GM18951 (cell line): Measurements from ENCODE around the gene PCGF1.
"Not testable (repeated sequence)": the region's sequence is repeated elsewhere in the genome, so short reads cannot be mapped to it uniquely, and the experiment has no call there.

Experiments
- POLR2A ChIP-seq: IDR thresholded peaks from 4 replicates; pipeline ENCODE4 v1.6.1; 2011; ENCODE audit warnings: mild to moderate bottlenecking; ENCODE audit not compliant: insufficient read length, insufficient read depth; ENCODE audit errors: extremely low read depth
- in situ Hi-C: fragments of 300-500 bp; cut with MboI; formaldehyde crosslinking; loops from one replicate; pipeline ENCODE4 v1.12.0; 2022; ENCODE audit warnings: low sequenced_read_pairs, mixed read lengths, inconsistent platforms; ENCODE audit not compliant: unreplicated experiment

Gene PCGF1

DNA sequence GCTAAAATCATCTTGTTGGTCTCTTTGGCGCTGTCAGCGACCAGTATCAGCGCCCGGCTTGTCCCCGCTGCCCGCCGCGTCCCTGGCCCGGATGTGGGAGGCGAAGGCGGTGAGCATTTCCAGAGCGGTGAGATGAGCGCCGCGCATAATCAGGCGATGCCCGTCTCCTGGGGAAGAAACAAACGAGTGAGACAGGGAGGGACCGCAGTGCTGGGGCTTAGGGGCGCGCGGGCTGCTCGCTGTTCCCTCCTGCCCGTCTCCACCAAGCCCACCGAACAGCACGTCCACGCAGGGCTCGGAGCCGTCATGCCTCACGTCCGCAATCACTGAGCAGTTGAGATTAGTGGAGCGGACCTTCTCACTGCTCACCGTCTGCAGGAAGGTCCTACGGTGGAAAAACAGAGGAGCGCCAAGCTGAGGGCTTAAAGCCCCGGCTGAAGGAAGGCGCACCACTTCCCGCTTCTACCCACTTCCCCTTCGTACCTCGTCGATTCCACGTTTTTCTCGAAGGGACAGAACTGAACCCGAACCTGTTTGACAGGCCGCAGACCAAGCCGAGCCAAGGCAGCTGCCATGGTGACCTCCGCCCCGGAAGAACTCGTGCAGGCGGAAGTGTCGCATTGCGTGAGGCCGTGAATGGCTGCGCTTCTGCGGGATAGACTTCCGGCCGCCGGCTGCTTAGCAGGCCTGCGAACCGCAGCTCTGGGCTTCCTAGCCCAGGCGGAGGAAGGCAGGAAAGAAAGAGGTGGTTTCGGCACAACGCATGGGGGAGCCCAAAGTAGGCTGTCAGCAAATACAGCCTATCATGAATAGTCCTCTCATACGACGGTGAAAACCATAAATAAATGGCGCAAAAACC, 35.2 kb downstream of the PCGF1 start, which contains the start of gene MRPL53:
Gene MRPL53 (minus strand): TSS at position 595 of the 859 bp plus-strand sequence. CDS start 20 bp downstream, at position 575.
- peak; percentile 87 for TF ChIP-seq POLR2A
- in situ Hi-C loops: no loop called here

DNA sequence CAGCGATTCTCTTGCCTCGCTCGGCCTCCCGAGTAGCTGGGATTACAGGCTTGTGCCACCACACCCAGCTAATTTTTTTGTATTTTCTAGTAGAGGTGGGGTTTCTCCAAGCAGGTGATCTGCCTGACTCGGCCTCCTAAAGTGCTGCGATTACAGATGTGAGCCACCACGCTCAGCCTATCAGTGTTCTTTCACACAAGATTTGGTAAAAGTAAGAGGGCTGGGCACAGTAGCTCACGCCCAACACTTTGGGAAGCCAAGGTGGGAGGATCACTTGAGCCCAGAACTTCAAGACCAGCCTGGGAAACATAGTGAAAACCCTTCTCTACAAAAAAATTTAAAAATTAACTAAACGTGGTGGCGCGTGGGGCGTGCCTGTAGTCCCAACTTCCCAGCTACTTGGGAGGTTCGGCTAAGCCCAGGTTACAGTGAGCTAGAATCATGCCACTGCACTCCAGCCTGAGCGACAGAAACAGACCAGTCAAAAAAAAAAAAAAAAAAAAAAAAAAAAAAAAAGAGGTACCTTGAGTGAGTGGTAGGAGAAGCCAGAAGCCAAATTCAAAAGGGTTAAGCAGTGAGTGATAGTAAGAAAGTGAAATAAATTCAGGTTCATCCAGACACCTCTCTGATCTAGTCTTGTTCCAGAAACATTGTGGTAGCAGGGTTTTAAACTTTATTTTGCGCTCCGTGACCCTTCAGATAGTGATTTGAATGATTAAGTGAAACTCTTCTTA, 36.0 kb downstream of the PCGF1 start:
- no peak for TF ChIP-seq POLR2A
- in situ Hi-C loops: no loop called here

DNA sequence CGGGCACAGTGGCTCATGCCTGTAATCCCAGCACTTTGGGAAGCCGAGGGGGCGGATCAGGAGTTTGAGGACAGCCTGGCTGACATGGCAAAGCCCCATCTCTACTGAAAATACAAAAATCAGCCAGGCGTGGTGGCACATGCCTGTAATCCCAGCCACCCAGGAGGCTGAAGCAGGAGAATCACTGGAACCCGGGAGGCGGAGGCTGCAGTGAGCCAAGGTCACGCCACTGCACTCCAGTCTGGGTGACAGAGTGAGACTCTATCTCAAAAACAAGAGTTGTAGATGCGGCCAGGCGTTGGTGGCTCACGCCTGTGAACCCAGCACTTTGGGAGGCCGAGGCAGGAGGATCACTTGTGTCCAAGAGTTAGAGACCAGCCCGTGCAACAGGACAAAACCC, 36.8 kb downstream of the PCGF1 start:
- in situ Hi-C loops: not testable (repeated sequence)

DNA sequence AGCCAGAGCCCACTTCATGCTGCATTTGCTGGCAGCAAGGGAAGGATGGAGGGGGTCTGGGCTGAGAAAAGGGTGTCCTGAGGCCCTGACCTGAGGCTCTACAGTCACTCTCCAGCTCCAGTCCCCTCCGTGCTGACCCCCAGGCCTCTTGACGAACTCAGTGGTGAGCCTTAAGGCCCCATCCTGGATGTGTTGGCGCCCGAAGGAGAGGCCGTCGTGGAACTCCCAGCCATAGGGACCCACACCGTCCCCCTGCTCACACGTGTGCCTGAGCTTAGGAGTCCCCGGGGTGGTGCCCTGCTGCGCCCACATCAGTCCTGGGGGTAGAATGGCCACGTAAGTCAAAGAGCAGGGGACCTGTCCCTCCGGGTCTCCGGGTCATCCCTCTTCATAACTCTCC, 43.1 kb downstream of the PCGF1 start:
- in situ Hi-C loops: no loop called here
- no peak for TF ChIP-seq POLR2A

DNA sequence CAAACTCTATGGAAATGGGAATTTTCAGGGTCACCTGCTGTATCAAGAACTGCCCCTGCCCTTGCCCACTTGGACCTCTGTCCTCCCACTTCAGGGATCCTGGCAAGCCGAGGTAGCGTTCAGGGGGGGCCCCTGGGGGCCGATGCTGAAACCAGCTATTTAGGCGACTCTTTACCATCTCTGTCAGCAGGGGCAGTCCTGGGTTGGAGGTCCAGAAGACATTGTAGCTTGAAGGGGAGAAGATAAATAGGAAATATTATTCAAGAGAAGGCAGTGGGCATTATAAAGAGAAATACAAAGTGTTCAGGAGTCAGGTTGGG, 44.7 kb downstream of the PCGF1 start:
- in situ Hi-C loops: no loop called here
- TF ChIP-seq POLR2A: no peak

DNA sequence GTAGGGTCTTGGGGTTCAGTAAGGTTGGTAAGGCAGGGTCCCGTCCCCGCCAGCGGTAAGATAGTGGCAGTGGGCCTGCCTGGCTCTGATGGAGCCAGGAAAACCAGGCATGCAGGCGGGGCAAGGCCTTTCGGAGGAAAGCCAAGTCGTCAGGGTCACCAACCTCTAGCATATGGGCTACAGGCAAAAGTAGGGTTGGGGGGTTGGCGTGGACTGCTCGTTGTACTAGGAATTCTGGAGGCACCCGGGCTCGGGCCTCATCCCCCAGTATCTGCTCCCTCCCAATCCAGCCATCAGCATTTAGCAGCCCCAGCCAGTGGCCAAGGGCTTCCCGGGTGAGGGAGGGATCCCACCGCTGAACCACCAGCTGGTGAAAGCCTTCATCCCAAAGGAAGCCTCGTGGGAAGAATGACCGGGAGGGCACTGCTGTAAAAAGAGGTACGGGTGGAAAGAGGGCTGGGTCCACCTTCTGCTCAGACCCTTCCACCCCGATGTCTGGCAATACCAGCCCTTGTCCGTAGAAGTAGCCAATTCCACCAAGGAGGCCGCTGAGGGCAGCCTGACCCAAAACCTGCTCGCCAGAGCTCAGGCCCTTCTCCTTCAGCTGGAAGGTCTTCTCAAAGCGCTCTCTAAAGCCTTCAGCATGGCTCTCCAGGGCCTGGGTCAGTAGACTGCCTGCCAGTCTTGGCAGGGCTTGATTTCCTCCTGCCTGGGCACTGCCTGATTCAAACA, 45.3 kb downstream of the PCGF1 start:
- in situ Hi-C loops: no loop called here

DNA sequence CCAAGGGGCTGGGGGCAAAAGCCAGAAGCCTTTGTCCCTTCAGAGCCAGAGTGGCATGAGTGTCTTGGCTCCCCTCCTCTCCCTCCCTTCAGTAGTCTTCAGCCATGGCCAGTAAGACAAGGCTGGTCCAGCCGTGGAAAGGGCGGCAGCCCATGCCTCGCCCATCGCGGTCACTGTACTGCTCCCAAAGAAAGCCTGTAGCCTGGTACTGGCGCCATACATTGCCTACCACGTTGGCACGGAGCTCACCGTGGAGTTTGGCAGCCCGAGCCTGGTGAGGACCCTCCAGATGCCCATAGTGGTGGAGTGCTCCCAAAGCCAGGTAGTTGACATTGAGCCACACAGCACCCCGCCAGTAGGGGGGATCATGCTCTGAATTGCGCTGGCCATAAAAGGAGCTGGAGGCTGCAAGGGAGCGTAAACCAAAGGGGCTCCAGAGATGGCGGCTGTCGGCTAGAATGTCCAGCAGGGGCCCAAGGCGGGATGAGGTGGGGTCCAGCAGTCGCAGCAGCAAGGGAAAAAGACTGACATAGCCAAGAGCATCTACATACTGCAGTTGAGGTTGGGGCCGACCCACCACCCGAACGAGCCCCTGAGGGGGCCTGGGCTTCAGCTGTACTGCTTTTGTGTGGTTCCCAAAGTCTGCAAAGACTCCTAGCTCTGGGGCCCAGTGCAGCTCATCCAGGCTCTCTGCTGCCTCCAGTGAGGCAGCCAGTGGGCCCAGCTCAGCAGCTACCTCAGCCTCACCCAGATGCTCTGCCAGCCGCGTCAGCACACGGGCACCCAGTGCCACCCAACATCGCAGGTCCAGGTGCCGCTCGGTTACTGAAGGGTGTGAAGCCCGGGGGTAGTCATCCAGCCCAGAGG, 46.1 kb downstream of the PCGF1 start:
- in situ Hi-C loops: no loop called here
- TF ChIP-seq POLR2A: peak; percentile 10

More for the DNA sequence above, 45.3 kb downstream of the PCGF1 start:
- no peak for TF ChIP-seq POLR2A

DNA sequence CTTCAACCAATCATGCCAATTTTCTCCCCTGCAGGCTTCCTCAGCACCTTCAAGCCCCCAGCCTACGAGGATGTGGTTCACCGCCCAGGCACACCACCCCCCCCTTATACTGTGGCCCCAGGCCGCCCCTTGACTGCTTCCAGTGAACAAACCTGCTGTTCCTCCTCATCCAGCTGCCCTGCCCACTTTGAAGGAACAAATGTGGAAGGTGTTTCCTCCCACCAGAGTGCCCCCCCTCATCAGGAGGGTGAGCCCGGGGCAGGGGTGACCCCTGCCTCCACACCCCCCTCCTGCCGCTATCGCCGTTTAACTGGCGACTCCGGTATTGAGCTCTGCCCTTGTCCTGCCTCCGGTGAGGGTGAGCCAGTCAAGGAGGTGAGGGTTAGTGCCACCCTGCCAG, 47.3 kb downstream of the PCGF1 start:
- in situ Hi-C loops: not testable (repeated sequence)

DNA sequence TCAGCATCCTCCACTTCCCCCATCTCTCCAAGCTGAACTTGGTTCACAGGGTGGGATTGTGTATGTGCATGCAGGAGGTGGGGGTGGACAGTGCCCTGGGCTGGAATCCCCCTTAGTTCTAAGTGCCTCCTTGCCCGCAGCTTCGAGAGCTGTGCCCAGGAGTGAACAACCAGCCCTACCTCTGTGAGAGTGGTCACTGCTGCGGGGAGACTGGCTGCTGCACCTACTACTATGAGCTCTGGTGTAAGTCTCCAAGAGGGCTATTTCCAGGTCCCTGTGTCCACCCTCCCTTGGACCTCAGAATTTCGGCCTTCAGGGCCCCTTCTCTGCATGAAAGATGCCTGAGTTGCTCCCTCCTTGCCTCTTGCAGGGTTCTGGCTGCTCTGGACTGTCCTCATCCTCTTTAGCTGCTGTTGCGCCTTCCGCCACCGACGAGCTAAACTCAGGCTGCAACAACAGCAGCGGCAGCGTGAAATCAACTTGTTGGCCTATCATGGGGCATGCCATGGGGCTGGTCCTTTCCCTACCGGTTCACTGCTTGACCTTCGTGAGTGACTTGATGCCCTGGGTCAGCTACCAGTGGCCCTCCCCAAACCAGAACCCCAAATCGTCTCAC, 47.9 kb downstream of the PCGF1 start:
- in situ Hi-C loops: not testable (repeated sequence)
- peak; percentile 19 for TF ChIP-seq POLR2A

DNA sequence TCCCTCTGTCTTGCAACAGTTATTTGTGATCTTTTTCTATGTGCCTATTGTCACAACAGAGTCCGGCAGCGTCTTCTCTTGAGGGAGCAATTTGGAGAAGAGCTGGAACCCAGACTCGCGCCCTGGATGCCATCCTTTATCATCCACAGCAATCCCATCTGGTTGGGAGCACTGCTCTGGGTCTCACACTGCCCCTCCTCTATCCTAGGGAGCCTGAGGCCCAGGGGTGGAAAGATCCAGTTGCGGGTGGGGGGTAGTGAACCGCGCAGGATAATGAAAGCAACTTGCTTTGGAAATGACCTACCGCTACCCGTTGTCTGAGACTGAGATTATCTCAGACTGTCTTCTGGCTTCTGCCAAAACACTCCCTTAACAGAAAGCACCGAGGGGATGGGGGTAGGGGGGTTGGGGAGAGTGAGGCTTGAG, 48.5 kb downstream of the PCGF1 start:
- in situ Hi-C loops: no loop called here
- no peak for TF ChIP-seq POLR2A

DNA sequence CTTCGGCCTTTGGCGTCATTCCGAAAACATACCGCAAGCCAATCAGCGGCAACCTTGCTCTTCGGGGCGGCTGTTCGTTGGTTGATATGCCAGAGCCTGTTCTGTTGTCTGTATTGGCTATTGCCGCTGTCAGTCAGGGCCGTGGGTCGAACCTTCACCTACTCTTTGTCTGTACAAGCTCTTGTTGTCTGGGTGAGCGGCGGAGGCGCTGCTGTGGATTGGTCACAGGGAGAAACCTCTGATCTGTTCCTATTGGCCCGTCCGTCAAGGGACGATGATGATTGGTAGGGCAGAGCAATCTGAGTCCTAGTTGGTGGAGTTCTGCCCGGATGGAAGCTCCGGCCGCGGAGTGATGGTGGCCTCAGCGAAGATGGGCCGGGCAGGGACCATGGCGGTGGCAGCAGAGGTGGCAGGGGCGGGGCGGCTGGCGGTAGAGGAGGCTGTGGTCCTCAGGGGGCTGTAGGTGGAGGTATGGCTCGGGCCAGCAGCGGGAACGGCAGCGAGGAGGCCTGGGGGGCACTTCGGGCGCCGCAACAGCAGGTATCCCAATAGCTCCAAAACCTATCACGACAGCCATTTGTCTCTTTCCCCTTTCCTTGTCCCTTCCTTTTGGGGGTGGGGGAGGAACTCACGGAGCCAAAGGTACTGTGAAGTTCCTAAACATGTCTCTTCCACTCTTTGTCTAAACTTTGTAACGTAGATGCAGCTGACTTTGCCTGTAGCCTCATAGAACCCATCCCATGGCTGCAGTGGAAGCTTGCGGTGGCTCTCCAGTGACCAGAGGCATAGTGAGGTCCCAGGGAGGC, 49.2 kb downstream of the PCGF1 start, which contains the start of gene WBP1:
Gene WBP1 (plus strand): TSS at position 307 of the 806 bp plus-strand sequence. CDS start 165 bp downstream, at position 472.
- in situ Hi-C loops: no loop called here

More for the DNA sequence above, 49.2 kb downstream of the PCGF1 start, which contains the start of gene WBP1:
- peak; percentile 45 for TF ChIP-seq POLR2A
